PC-3 (cell line): Measurements from ENCODE around the gene LRRC61.

Experiments
- CTCF ChIP-seq: fragments of 300-600 bp; sonication (generic); conservative IDR thresholded peaks from 2 replicates; pipeline ENCODE4 v1.5.1; 2017; ENCODE audit warnings: antibody characterized with exemption, low read depth, mild to moderate bottlenecking, low read length
- EZH2 ChIP-seq: fragments of 300-600 bp; sonication (generic); IDR thresholded peaks from one replicate; pipeline ENCODE4 v1.6.1; 2017; ENCODE audit warnings: antibody characterized with exemption, mild to moderate bottlenecking, low read length; ENCODE audit not compliant: unreplicated experiment

- no peak for TF ChIP-seq CTCF
- TF ChIP-seq EZH2, result no peak
These were observed 54.5 kb downstream of the LRRC61 start for GRCh38 chr7:150377635-150378034.
